Brain microvascular endothelial cell (primary cell): ENCODE measurements around the gene ENO3.
"Not testable (repeated sequence)": the region's sequence is repeated elsewhere in the genome, so short reads cannot be mapped to it uniquely, and the experiment has no call there.

Experiments used
- DNase-seq: peaks from one replicate; pipeline ENCODE4 v3.0.0-alpha.2; 2020
- H3K27ac ChIP-seq: fragments of 250-450 bp; sonication (Bioruptor Pico); 2 replicates; pipeline ENCODE4 v1.5.1; 2020; ENCODE audit warnings: mild to moderate bottlenecking, moderate library complexity
- H3K27me3 ChIP-seq: fragments of 250-450 bp; sonication (Bioruptor Pico); replicated peaks from 2 replicates; pipeline ENCODE4 v1.5.1; 2020; ENCODE audit warnings: mild to moderate bottlenecking
- H3K36me3 ChIP-seq: fragments of 250-450 bp; sonication (Bioruptor Pico); replicated peaks from 2 replicates; pipeline ENCODE4 v1.5.1; 2020; ENCODE audit warnings: mild to moderate bottlenecking
- H3K4me3 ChIP-seq: 2 replicates; pipeline ENCODE4 v1.5.1; 2011; ENCODE audit warnings: low read depth, mild to moderate bottlenecking, control low read depth, low read length, moderate library complexity
- CTCF ChIP-seq: IDR thresholded peaks from 2 replicates; pipeline ENCODE4 v1.5.1; 2011; ENCODE audit warnings: low read depth, mild to moderate bottlenecking, moderate library complexity, low read length, control low read depth, inconsistent platforms; ENCODE audit errors: missing control alignments
- in situ Hi-C: cut with HindIII; loops from 2 replicates; pipeline ENCODE4 v1.10.0; 2017; ENCODE audit warnings: low sequenced_read_pairs, low pct_ligation_motif_present

ENO3 gene

GRCh38 chr17:4908711-4909496 lies 42.0 kb upstream of the ENO3 start:
- Histone ChIP-seq H3K4me3 (no peak overlapping the region), H3K27me3 (no peaks in the 10 kb centered on the region), H3K27ac (no peak overlapping the region), H3K36me3 (no peaks in the 10 kb centered on the region)
- in situ Hi-C loops: no loop called here
- peak; percentile 89 for DNase-seq
- TF ChIP-seq CTCF: peak; percentile 92

GRCh38 chr17:4913994-4914393 lies 36.9 kb upstream of the ENO3 start:
- no peak for TF ChIP-seq CTCF
- no peaks in the 10 kb centered on the region for H3K27me3 ChIP-seq
- in situ Hi-C loops: no loop called here
- H3K27ac ChIP-seq: no peak overlapping the region
- no peak overlapping the region for H3K4me3 ChIP-seq
- H3K36me3 ChIP-seq: no peaks in the 10 kb centered on the region
- DNase-seq: no peak

- H3K27ac ChIP-seq, H3K36me3 ChIP-seq, in situ Hi-C loops, H3K27me3 ChIP-seq, H3K4me3 ChIP-seq, DNase-seq: not testable (repeated sequence)
These were observed 36.4 kb upstream of the ENO3 start for GRCh38 chr17:4914551-4914950.

GRCh38 chr17:4919511-4920047 lies 31.3 kb upstream of the ENO3 start:
- Histone ChIP-seq H3K4me3 (no peak overlapping the region), H3K36me3 (no peaks in the 10 kb centered on the region), H3K27ac (no peak overlapping the region), H3K27me3 (no peaks in the 10 kb centered on the region)
- in situ Hi-C loops: no loop called here
- no peak for DNase-seq
- TF ChIP-seq CTCF: no peak

GRCh38 chr17:4920351-4921048 lies 30.4 kb upstream of the ENO3 start:
- no peak for DNase-seq
- H3K27ac ChIP-seq: no peak overlapping the region
- no peaks in the 10 kb centered on the region for H3K27me3 ChIP-seq
- no peak overlapping the region for H3K4me3 ChIP-seq
- H3K36me3 ChIP-seq: no peaks in the 10 kb centered on the region
- TF ChIP-seq CTCF: no peak
- in situ Hi-C loops: no loop called here

- no peak for TF ChIP-seq CTCF
- no peak overlapping the region for H3K27ac ChIP-seq
- in situ Hi-C loops: no loop called here
- no peak overlapping the region for H3K4me3 ChIP-seq
- no peaks in the 10 kb centered on the region for H3K27me3 ChIP-seq
- no peaks in the 10 kb centered on the region for H3K36me3 ChIP-seq
- no peak for DNase-seq
These were observed 29.6 kb upstream of the ENO3 start for GRCh38 chr17:4921320-4921719.

- H3K27ac ChIP-seq, in situ Hi-C loops, H3K36me3 ChIP-seq, H3K4me3 ChIP-seq, H3K27me3 ChIP-seq, DNase-seq: not testable (repeated sequence)
These were observed 24.2 kb upstream of the ENO3 start for GRCh38 chr17:4926577-4927335.
